ENCODE results near the gene AP5Z1.

GRCh38 chr7:4737300-4737699, 38.1 kb upstream of the AP5Z1 start:
- no peak for TF ChIP-seq CTCF (IDR thresholded peaks at IDR 0.05)
- TF ChIP-seq POLR2A (IDR thresholded peaks at IDR 0.05) = no peak

Data from adrenal gland (tissue), 5 donors.